Brain microvascular endothelial cell (primary cell): ENCODE measurements around the gene FOSB.

ENCODE experiments used
- DNase-seq: peaks from one replicate; pipeline ENCODE4 v3.0.0-alpha.2; 2020
- H3K27ac ChIP-seq: fragments of 250-450 bp; sonication (Bioruptor Pico); 2 replicates; pipeline ENCODE4 v1.5.1; 2020; ENCODE audit warnings: mild to moderate bottlenecking, moderate library complexity
- H3K27me3 ChIP-seq: fragments of 250-450 bp; sonication (Bioruptor Pico); replicated peaks from 2 replicates; pipeline ENCODE4 v1.5.1; 2020; ENCODE audit warnings: mild to moderate bottlenecking
- H3K36me3 ChIP-seq: fragments of 250-450 bp; sonication (Bioruptor Pico); replicated peaks from 2 replicates; pipeline ENCODE4 v1.5.1; 2020; ENCODE audit warnings: mild to moderate bottlenecking
- H3K4me3 ChIP-seq: 2 replicates; pipeline ENCODE4 v1.5.1; 2011; ENCODE audit warnings: low read depth, mild to moderate bottlenecking, control low read depth, low read length, moderate library complexity
- in situ Hi-C: cut with HindIII; loops from 2 replicates; pipeline ENCODE4 v1.10.0; 2017; ENCODE audit warnings: low sequenced_read_pairs, low pct_ligation_motif_present
- TF ChIP-seq, protein P1 (sequence below): IDR thresholded peaks from 2 replicates; pipeline ENCODE4 v1.5.1; 2011; ENCODE audit warnings: low read depth, mild to moderate bottlenecking, moderate library complexity, low read length, control low read depth, inconsistent platforms; ENCODE audit errors: missing control alignments

The FOSB gene

GRCh38 chr19:45512881-45513483 lies 45.2 kb downstream of the FOSB start:
- in situ Hi-C loops, result no loop called here
- H3K27me3 ChIP-seq, result no peaks in the 10 kb centered on the region
- no peak overlapping the region for H3K27ac ChIP-seq
- no peak overlapping the region for H3K4me3 ChIP-seq
- no peak for DNase-seq
- H3K36me3 ChIP-seq, result peaks cover 36% of the 10 kb centered on the region
- TF ChIP-seq, protein P1, sequence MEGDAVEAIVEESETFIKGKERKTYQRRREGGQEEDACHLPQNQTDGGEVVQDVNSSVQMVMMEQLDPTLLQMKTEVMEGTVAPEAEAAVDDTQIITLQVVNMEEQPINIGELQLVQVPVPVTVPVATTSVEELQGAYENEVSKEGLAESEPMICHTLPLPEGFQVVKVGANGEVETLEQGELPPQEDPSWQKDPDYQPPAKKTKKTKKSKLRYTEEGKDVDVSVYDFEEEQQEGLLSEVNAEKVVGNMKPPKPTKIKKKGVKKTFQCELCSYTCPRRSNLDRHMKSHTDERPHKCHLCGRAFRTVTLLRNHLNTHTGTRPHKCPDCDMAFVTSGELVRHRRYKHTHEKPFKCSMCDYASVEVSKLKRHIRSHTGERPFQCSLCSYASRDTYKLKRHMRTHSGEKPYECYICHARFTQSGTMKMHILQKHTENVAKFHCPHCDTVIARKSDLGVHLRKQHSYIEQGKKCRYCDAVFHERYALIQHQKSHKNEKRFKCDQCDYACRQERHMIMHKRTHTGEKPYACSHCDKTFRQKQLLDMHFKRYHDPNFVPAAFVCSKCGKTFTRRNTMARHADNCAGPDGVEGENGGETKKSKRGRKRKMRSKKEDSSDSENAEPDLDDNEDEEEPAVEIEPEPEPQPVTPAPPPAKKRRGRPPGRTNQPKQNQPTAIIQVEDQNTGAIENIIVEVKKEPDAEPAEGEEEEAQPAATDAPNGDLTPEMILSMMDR, result no peak

DNA sequence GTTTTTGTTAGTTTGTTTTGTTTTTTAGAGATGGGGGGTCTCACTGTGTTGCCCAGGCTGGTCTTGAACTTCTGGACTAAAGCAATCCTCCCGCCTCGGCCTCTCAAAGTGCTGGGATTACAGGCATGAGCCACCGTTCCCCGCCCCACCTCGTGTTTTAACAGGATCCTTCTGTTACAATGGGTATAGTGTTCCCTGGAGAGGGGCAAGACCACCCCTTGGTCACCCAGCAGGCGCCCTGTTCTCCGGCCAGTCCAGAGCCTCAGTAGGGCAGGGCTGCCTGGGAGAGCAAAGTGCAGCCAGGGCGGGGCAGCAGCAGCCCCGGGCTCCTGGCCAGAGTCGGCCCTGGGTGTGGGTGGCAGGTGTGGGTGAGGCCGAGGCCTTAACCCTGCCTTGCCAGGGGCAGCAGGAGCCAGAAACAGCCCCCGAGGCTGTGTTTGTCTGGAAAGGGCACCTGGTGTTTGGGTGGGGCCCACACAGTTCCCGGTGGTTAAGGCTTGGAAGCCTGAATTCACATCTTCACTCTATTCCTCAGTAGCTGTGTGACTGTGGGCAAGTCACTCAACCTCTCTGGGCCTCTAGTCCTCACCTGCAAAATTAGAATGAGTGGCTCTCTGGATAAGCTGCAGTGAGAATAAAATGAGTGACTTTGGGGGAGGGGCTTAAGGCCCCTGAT lies 46.7 kb downstream of the FOSB start:
- Histone ChIP-seq H3K36me3 (peaks cover 49% of the 10 kb centered on the region), H3K27me3 (no peaks in the 10 kb centered on the region), H3K4me3 (no peak overlapping the region), H3K27ac (no peak overlapping the region)
- DNase-seq, result no peak
- TF ChIP-seq, protein P1, result no peak
- in situ Hi-C loops, result no loop called here

GRCh38 chr19:45515081-45515624 lies 47.4 kb downstream of the FOSB start:
- in situ Hi-C loops, result no loop called here
- TF ChIP-seq, protein P1, result no peak
- Histone ChIP-seq H3K27me3 (no peaks in the 10 kb centered on the region), H3K27ac (no peak overlapping the region), H3K36me3 (peaks cover 52% of the 10 kb centered on the region), H3K4me3 (no peak overlapping the region)
- DNase-seq, result no peak

GRCh38 chr19:45515807-45516401 lies 48.1 kb downstream of the FOSB start:
- TF ChIP-seq, protein P1, result no peak
- H3K27me3 ChIP-seq, result no peaks in the 10 kb centered on the region
- in situ Hi-C loops, result no loop called here
- H3K27ac ChIP-seq, result no peak overlapping the region
- DNase-seq, result no peak
- no peak overlapping the region for H3K4me3 ChIP-seq
- H3K36me3 ChIP-seq, result peaks cover 60% of the 10 kb centered on the region

- peaks cover 67% of the 10 kb centered on the region for H3K36me3 ChIP-seq
Measured at GRCh38 chr19:45517238-45517637, 49.4 kb downstream of the FOSB start.

More at GRCh38 chr19:45517238-45517637, 49.4 kb downstream of the FOSB start:
- in situ Hi-C loops, result no loop called here
- TF ChIP-seq, protein P1, result no peak
- Histone ChIP-seq H3K4me3 (no peak overlapping the region), H3K27me3 (no peaks in the 10 kb centered on the region), H3K27ac (no peak overlapping the region)
- no peak for DNase-seq
